SIG-M5 treated with dmso at 0.1 percent for 504 hours (cell line): Measurements from ENCODE around the gene FHOD3.

ENCODE experiments used
- DNase-seq: peaks from one replicate; lab custom pipeline; 2025; ENCODE audit not compliant: unreplicated experiment; lab: John Stamatoyannopoulos, UW

Gene FHOD3

DNA sequence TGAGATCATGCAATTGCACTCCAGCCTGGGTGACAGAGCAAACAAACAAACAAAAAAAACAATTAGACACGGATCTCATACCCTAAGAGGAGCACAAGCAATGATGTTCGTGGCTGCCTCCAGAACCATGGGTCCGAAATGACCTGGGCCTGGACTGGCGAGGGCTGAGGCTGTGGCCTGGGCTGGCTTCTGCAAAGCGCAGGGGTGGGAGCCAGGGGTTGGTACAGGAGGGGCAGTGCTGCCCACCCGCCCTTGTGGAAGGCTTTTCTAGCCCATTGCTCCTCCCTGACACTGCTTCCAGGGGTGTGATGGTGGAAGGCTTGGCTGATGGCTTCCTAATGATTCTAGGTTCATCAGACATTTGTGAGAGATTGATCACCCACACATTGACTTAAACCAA lies 167.8 kb downstream of the FHOD3 start:
- DNase-seq: no peak

DNA sequence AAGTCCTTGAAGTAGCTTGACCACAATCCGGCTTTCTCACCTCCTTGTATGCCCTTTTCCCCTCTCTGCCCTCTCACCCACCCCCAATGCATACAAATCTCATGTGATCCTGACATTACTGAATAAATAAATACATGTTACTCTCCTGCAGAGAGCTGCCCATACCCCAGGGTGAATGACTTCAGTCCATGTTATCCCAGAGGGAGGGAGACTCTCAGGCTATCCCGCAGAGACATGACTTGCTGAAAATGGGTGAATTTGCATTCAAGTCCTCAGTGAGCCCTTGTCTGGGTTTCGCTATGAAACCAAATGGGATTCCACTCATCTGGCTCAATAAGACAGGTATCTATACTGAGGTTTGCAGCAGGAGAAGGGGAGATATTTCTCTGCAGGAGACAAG lies 168.5 kb downstream of the FHOD3 start:
- no peak for DNase-seq

DNA sequence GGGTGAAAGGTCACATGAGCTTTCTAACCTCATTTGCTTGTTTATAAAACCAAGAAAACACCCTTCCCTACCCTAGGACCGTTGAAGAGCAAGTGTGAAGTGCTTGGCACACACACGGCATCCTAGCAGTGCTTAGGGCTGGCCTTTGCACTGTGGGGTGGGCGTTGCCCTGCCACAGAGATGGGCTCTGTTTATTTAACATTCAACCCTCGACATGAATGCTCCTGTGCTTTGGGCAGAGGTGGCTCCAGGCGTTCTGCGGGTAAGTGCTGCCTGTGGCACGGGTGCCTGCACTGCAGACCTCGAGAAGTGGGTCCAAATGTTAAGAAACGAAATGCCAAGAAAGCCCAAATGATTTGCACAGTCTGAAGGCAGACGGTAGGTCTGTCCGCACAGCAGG lies 170.1 kb downstream of the FHOD3 start:
- DNase-seq: no peak

DNA sequence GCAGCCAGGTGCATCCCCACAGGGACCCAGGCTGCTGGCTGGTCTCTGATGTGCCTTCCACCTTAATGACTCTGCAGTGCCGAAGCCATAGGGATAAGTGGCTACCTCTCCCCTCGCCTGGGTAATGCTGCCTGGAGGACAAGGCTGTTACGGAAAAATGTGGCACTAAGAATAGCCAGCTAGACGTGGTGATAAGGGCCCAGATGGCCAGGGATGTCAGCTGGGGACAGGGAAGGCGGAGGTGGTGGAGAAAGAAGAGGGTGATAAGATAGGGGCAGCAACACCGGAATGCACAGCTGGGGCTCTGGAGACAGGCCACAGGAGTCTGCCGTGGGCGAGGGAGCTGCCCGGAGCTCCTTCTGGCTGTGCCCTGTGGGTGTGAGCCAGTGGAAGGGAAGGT lies 170.6 kb downstream of the FHOD3 start:
- no peak for DNase-seq

DNA sequence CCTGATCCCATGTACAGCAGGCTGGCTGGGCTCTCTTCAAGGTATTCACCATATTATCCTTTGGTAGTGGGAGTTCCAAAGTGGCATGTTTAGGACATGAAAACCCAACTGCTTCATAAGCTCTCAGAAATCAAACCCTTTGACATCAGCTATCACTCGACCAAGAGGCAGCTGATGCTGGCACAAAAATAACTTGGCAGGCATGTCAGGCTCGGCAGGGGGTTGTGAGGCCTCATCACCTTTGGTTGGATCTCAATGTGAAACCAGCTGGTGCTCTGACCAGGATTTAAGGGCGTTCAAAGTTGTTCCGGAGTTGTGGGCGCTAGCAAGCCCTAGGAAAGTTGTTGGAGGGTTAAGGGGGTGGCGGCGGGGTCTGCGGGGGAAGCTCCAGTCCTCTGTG lies 171.9 kb downstream of the FHOD3 start:
- DNase-seq: no peak

DNA sequence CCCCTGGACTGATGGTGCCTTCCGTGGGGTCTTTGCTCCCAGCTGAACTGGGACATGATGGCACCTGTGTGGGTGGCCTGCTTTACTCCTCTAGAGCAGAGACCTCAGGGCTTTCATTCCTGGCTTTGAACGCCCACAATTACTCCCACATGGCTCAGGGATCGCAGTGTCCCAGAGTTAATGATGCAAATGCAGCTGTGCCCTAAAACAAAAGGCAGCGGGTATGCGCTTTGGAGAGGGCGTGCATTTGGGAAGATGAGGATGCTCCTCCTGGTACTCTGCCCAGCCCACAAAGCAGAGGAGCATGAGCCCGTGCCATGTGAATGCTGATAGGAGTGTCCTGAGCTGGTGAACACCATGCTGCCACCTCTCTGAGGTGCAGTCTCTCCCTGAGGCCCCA lies 173.4 kb downstream of the FHOD3 start:
- no peak for DNase-seq

DNA sequence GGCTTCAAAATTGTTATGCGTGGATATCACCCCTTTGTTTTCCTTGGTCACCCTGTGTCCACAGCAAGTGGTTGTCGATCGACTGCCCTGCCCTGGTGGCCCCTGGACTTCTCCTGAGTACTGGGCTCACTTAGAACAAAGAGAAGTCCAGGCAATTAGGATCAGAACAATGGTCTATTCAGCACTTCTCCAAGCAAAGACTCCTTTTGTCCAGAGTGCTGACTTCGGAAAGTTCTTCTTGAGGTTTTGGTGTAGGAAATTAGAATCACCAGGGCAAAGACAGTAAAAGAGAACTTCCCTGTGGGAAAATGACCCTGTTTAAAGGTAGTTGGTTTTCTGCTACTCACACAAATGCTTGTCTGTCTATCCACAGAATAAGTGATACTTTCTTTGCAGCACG lies 173.9 kb downstream of the FHOD3 start:
- DNase-seq: no peak

DNA sequence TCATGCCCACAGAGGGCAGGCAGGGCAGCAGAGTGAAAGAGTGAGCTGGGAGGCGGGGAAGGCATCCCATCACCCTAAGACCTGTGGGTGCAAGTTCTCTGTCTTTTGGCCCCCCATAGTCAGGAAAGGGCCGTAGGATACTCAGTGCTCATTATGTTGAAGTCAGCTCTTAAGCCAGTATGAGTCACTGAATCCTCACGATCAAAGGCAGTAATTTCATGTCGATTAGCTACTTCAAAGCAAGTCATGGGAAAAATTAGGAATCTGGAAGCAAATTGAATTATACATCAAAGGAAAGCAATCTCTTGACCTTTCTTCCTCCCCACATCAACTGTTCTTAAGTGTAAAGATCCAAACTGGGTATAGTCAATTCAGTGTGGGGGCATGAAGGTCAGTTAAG lies 178.9 kb downstream of the FHOD3 start:
- no peak for DNase-seq

DNA sequence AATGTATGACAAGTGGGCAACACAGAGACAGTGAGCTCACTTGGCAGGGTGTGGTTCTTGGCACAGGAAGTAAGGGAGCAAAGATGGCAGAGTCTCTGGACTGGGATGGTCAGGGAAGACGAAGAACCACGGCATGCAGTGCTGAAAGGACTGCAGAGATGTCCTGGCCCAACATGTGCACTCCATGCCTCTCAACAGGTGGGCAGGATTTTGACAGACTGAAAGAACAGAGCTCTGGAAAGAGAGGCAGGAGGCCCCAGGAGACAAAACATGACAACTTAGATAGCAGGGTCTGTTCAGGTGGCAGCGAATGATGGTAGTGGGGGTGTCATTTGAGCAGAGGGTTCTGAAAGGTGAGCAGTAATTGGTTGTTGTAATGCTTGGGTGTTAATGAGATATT lies 180.3 kb downstream of the FHOD3 start:
- no peak for DNase-seq

DNA sequence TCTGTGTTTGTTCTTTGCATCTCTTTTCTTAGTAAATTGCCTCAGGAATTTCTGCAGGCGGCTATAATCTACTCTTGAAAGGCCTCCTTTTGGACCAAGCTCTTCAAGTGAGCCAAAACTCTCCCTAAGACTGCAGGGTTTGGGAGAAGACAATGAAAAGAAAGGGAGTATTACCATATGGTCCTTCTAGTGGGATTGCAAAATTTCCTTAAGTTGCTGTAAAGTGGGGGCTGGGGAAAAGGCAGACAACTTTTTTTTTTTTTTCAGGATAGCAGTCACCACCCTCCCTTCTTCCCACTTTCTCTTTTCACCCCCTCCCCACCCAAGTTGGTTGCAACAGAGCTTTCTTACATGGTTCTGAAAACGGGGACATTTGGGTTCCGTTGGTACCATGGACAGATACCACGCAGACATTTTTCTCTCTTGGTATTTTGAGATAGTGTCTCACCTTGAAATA lies 183.7 kb downstream of the FHOD3 start:
- no peak for DNase-seq

DNA sequence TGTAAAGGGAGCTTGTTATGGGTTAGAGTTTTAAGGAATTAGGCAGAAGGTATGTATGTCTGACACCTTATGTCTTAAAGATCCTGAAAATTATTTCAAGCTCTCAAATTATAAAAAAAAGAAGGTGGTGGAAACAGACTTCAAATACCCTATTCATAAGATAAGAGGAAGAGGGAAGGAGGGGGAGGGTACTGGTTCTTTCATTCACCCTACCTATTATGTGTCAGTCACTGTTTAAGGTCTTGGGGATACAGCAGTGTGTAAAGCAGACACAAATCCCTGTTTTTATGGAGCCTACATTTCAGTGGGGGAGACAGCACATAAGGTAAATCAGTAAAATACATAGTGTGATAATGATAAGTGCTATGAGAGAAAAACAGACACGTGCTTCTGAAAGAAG lies 184.4 kb downstream of the FHOD3 start:
- DNase-seq: no peak

DNA sequence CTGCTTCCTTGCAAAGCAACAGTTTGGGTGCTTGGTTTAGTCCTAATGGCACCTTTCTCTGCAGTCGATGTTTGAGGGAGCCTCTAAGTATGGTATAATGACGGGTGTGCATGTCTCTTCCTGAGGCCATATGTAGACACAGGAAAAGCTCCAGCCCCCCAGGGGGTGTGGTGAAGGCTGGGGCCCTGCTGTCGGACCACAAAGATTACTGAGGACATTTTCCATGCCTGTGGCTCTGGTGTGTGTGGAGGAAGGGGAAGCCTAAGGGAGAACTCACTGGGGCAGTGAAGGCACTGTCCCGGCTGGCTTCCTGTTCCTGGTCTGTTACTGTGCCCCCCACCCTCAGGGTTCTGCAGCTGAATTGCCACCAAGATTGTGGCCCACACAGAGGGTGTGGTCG lies 187.1 kb downstream of the FHOD3 start:
- no peak for DNase-seq

DNA sequence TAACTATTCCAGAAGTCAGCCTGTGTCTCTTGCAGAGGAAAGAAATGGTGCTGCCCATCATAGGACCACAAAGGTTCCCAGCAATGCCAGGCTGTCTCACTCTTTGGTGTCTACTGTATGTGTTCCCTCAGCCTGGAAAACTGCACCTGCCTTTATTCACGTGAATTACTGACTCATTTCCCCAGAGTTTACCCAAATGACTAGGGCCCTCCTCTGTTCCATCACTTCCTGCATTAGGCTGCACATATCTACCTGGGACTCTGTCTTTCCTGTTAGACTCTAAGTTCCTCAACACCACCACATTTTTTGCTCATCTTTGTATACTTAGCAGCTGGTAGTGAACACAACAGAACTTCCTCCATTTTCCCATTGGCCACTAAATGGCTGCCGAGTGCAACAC lies 188.3 kb downstream of the FHOD3 start:
- no peak for DNase-seq

DNA sequence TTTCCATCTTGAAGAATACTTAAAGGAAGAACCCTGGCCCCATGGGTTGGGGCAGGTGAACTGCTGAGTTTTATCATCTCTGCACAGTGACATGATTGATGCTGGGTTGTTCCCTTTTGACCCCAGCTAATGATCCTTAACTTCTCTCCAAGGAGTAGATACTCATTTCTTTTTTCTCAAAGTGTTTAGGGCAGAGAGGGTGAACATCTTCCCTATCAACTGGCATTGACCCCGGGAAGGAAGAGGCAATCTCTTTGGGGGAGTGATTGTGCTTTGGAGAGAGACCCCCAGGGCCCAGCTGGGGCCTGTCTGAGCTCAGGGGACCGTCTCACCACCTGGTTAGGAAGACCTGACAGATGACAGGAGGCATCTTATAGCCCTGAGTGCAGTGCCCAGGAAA lies 190.6 kb downstream of the FHOD3 start:
- no peak for DNase-seq

DNA sequence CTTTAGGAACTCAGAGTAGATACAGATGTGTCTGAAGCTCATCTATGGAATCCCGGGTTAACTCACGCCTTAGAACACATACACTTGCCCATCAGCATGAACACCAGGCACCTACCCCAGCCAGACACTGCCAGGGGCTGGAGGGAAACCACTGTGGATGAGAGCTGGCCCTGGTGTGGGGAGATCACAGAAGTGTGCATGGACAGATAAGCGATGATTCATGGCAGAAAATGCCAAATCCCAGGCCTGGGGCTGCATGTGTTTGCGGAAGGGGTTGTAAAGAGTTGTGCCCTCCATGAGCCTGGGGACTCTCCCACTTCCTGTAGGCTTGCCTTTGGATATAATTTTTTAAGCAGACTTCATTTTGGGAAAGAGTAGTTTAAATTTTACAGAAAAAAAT lies 193.4 kb downstream of the FHOD3 start:
- DNase-seq: no peak

DNA sequence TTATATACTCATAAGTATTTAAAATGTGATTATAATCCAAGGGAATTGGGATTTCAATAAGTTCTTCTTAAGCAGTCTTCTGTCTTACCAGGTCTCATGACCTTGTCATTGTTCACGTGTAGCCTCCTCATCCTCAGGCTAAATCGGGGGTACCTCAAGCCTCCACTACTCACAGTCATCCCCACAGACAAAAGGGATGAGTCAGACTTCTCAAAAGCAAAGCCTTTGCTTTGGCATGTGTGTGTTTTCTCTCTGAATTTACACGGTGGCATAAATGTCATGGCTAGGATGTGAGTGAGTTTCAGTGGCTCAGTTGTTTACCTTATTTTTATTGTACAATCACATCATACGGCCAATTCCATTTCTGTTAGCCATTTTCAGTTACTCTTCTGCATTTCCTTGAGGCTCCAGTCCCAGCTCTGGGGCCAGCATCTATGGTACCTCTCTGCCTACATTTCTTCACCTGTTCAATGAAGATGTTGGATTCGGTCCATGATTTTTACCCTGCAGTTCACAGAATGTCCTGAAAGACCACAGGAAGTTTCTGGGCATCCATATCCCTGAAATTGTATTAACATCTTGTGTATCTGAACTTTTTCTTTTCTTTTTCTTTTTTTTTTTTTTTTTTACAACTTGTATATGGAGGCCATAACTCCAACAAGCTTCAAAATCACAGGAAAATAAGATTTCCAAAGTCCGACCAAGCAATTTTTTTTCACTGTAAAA lies 195.3 kb downstream of the FHOD3 start:
- DNase-seq: no peak

DNA sequence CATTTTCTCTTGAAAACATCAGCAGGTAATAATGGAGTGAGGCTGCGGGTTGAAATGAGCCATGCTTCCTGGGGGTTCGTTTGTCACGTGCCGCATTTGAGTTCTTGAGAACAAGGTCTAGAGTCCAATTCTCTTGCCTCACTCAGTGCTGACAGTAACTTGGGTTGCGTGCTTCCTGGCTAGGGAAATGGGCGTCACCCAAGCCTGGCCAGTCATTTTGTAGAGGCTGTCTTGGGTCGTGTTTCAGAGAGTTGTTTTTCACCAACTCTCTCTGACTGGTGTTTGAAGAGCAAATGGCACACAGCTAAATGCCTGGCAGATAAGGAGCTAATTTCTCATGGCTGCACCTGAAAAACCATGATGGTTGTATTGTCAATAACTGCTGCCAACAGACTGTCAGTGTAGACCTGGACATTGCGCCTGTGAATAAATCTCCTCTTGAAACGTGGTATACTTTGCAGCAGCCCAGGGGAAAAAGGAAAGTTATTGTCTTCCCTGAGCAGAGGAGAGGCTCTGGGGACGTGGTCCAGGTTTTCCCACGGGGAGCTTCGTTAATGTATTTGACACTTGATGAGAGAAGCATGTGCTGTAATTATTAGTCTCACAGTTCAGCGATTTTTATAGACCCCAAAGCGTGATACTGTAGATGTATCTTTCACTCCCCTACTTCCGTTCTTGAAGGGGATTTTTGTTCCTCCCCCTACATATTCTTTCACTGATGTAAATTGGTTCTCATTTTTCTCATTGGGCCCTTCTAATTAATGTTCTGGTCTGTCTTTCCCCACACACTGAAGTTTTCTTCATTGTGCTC lies 196.0 kb downstream of the FHOD3 start:
- DNase-seq: no peak

DNA sequence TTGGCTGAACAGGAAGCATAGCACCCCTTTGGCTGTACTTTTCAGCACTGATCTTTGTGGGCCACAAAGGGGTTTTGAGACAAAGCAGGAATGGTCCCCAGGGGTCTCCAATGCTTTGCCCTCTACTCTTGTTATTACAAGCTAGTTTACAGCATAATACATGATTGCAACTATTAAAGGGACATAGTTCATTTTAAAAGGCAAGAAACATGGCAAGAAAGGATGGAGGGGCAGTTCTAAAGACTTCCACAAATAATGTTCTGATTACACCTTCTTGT lies 196.6 kb downstream of the FHOD3 start:
- DNase-seq: no peak

DNA sequence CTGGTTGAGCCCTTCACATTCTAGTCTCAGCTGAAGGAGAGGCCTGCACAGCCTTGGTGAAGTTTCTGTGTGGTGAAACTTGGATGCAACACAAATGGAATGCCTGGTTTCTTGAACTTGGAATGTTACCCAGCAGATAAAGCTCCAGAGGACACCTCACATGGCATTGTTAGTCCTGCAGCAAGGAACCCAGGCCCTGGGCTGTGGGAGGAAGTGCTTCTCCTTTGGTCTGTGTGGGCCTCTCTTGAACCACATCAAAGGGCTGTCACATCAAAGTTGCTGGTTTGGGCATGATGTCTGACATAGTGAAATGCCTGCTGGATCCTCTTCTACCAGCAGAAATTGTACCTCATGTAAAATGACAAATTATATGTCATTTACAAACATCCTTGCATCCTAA lies 198.5 kb downstream of the FHOD3 start:
- no peak for DNase-seq

DNA sequence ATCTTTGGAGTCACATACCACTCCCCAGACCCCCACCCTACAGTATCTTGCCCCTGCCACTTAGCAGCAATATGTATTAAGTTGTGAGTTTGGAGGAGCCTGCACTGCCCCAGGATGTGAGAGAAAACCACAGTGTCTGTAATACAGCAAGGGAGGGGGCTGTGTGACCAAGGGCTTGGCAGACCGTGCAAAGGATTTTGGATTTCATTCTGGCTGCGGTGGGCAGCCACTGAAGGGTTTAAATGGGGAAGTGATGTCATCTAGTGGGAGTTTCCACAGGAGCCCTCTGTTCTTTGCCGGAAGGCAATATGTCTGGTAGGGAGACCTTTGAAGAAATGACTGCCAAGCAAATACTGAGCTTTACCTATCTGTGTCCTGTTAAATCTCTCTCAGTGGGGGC lies 202.4 kb downstream of the FHOD3 start:
- no peak for DNase-seq

DNA sequence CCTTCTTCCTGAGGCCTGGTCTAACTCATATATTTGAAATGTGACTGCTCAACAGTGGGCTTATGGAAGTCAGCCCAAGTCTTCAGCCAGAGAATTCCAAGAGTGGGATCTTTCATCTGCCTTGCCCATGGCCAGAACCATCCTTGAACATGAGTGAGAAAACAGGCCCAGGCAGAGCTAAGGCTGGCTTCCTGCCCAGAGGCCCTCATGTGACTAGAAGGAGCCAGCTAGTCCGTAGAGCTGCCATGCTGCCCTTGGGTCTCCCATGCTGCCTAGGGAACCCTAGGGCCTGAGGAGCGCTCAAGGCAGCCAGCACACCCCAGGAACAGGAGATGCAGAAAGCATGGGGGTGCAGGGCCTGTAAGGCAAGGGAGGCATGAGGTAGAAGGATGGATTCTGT lies 203.6 kb downstream of the FHOD3 start:
- no peak for DNase-seq

DNA sequence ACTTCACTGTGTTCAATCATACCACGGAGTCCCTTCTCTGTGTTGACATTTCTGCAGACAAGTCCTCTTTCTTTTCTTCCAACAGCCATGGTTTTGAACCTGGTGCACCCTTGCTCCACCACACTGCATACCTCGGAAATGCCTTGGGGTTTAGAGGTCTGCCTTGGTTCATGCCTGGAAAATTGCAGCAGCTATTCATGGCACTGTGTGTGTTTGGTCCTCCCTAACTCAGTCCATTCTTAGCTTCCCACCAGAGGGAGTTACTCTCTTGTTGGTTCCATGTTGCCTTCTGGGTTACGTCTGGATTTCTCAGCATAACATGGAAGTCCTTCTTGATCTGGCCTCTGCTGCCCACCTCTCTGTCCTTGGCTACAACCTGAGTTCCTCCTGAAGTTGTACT lies 206.0 kb downstream of the FHOD3 start:
- no peak for DNase-seq

DNA sequence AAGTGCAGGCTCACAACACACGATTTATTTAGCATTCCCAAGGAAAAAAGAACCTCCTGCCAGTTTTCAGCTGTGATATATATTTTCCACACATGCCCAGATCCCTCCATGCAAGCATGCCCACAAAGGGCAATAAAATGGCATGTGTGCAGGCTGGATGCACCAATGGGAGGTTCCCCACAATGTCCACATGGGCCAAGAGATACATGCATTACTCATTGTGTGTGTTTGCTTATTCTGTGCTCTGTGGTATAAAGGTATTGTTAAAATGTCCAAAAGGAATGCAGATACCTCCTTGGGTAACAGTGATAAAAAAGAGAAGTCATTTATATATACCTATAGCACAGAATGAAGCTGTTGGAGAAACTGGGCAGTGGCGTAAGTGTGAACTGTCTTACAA lies 207.4 kb downstream of the FHOD3 start:
- DNase-seq: no peak
